ENCODE data around the gene HBQ1. TPM values are rescaled to one million over a fixed set of nuclear protein-coding genes. Genes with fewer than 3 reads are reported as not detected.

Gene HBQ1
- total RNA-seq, 1 experiment from 2014 or later: 7.0 TPM

DNA sequence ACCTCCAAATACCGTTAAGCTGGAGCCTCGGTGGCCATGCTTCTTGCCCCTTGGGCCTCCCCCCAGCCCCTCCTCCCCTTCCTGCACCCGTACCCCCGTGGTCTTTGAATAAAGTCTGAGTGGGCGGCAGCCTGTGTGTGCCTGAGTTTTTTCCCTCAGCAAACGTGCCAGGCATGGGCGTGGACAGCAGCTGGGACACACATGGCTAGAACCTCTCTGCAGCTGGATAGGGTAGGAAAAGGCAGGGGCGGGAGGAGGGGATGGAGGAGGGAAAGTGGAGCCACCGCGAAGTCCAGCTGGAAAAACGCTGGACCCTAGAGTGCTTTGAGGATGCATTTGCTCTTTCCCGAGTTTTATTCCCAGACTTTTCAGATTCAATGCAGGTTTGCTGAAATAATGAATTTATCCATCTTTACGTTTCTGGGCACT, 2.9 kb upstream of the HBQ1 start:
- Mint-ChIP-seq H3K9me3 (ENCODE audit: unreplicated experiment) (no peaks in the 10 kb centered on the region), H3K4me1 (ENCODE audit: low read depth, unreplicated experiment) (no peaks in the 10 kb centered on the region), H3K27me3 (ENCODE audit: insufficient read depth, unreplicated experiment) (peaks cover 11% of the 10 kb centered on the region), H3K36me3 (ENCODE audit: insufficient read depth, unreplicated experiment) (peaks cover 14% of the 10 kb centered on the region), H3K4me3 (ENCODE audit: unreplicated experiment) (peak overlapping the region; percentile 53), H3K27ac (ENCODE audit: unreplicated experiment) (no peak overlapping the region)
- intact Hi-C loops (cut with micrococcal nuclease; ENCODE audit: unreplicated experiment): no loop called here
- ChIA-PET CTCF (no interaction called here), POLR2A (no interaction called here)
- no peaks in the 10 kb centered on the region for H3K27me3 ChIP-seq (replicated peaks; ENCODE audit: control insufficient read depth, insufficient read depth, low read length)
- no peak overlapping the region for H3K4me3 ChIP-seq (ENCODE audit: low read depth, low read length)
- H3K36me3 ChIP-seq (ENCODE audit: control insufficient read depth, insufficient read depth, low read length): no peaks in the 10 kb centered on the region
- BruUV-seq (replicated peaks): no TSS peak
- no peaks in the 10 kb centered on the region for H3K9me3 ChIP-seq
- TF ChIP-seq, protein P1, sequence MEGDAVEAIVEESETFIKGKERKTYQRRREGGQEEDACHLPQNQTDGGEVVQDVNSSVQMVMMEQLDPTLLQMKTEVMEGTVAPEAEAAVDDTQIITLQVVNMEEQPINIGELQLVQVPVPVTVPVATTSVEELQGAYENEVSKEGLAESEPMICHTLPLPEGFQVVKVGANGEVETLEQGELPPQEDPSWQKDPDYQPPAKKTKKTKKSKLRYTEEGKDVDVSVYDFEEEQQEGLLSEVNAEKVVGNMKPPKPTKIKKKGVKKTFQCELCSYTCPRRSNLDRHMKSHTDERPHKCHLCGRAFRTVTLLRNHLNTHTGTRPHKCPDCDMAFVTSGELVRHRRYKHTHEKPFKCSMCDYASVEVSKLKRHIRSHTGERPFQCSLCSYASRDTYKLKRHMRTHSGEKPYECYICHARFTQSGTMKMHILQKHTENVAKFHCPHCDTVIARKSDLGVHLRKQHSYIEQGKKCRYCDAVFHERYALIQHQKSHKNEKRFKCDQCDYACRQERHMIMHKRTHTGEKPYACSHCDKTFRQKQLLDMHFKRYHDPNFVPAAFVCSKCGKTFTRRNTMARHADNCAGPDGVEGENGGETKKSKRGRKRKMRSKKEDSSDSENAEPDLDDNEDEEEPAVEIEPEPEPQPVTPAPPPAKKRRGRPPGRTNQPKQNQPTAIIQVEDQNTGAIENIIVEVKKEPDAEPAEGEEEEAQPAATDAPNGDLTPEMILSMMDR (IDR thresholded peaks at IDR 0.05; ENCODE audit: insufficient read depth in 1 of 2, low read depth in 1 of 2, low read length in 1 of 2, severe bottlenecking in 1 of 2, unreplicated experiment in 1 of 2): no peak
- peaks cover 5% of the 10 kb centered on the region for H3K4me1 ChIP-seq
- DNase-seq: no peak

DNA sequence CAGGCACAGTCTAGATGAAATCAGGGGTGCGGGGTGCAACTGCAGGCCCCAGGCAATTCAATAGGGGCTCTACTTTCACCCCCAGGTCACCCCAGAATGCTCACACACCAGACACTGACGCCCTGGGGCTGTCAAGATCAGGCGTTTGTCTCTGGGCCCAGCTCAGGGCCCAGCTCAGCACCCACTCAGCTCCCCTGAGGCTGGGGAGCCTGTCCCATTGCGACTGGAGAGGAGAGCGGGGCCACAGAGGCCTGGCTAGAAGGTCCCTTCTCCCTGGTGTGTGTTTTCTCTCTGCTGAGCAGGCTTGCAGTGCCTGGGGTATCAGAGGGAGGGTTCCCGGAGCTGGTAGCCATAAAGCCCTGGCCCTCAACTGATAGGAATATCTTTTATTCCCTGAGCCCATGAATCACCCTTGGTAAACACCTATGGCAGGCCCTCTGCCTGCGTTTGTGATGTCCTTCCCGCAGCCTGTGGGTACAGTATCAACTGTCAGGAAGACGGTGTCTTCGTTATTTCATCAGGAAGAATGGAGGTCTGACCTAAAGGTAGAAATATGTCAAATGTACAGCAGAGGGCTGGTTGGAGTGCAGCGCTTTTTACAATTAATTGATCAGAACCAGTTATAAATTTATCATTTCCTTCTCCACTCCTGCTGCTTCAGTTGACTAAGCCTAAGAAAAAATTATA, 2.1 kb upstream of the HBQ1 start:
- H3K4me1 Mint-ChIP-seq (ENCODE audit: low read depth, unreplicated experiment): no peaks in the 10 kb centered on the region
- H3K36me3 Mint-ChIP-seq (ENCODE audit: insufficient read depth, unreplicated experiment): peaks cover 14% of the 10 kb centered on the region
- no TSS peak for BruUV-seq (replicated peaks)
- Histone ChIP-seq H3K9me3 (no peaks in the 10 kb centered on the region), H3K4me1 (peaks cover 5% of the 10 kb centered on the region), H3K36me3 (ENCODE audit: control insufficient read depth, insufficient read depth, low read length) (no peaks in the 10 kb centered on the region), H3K27me3 (replicated peaks; ENCODE audit: control insufficient read depth, insufficient read depth, low read length) (no peaks in the 10 kb centered on the region), H3K4me3 (ENCODE audit: low read depth, low read length) (no peak overlapping the region)
- ChIA-PET POLR2A (no interaction called here), CTCF (no interaction called here)
- no peak overlapping the region for H3K27ac Mint-ChIP-seq (ENCODE audit: unreplicated experiment)
- H3K27me3 Mint-ChIP-seq (ENCODE audit: insufficient read depth, unreplicated experiment): peaks cover 11% of the 10 kb centered on the region
- intact Hi-C loops (cut with micrococcal nuclease; ENCODE audit: unreplicated experiment): no loop called here
- no peak for DNase-seq
- peak overlapping the region; percentile 53 for H3K4me3 Mint-ChIP-seq (ENCODE audit: unreplicated experiment)
- TF ChIP-seq, protein P1 (IDR thresholded peaks at IDR 0.05; ENCODE audit: insufficient read depth in 1 of 2, low read depth in 1 of 2, low read length in 1 of 2, severe bottlenecking in 1 of 2, unreplicated experiment in 1 of 2): no peak
- no peaks in the 10 kb centered on the region for H3K9me3 Mint-ChIP-seq (ENCODE audit: unreplicated experiment)

DNA sequence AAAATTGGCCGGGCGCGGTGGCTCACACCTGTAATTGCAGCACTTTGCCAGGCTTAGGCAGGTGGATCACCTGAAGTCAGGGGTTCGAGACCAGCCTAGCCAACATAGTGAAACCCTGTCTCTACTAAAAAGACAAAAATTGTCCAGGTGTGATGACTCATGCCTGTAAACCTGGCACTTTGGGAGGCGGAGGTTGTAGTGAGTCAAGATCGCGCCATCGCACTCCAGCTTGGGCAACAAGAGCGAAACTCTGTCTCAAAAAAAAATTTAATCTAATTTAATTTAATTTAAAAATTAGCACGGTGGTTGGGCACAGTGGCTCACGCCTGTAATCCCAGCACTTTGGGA, 1.6 kb upstream of the HBQ1 start:
- Histone ChIP-seq H3K9me3 (no peaks in the 10 kb centered on the region), H3K36me3 (ENCODE audit: control insufficient read depth, insufficient read depth, low read length) (no peaks in the 10 kb centered on the region), H3K27me3 (replicated peaks; ENCODE audit: control insufficient read depth, insufficient read depth, low read length) (no peaks in the 10 kb centered on the region), H3K4me3 (ENCODE audit: low read depth, low read length) (no peak overlapping the region), H3K4me1 (peaks cover 5% of the 10 kb centered on the region)
- Mint-ChIP-seq H3K4me1 (ENCODE audit: low read depth, unreplicated experiment) (no peaks in the 10 kb centered on the region), H3K36me3 (ENCODE audit: insufficient read depth, unreplicated experiment) (peaks cover 17% of the 10 kb centered on the region), H3K27ac (ENCODE audit: unreplicated experiment) (no peak overlapping the region), H3K4me3 (ENCODE audit: unreplicated experiment) (no peak overlapping the region), H3K27me3 (ENCODE audit: insufficient read depth, unreplicated experiment) (peaks cover 11% of the 10 kb centered on the region), H3K9me3 (ENCODE audit: unreplicated experiment) (no peaks in the 10 kb centered on the region)
- no TSS peak for BruUV-seq (replicated peaks)
- ChIA-PET POLR2A (no interaction called here), CTCF (no interaction called here)
- intact Hi-C loops (cut with micrococcal nuclease; ENCODE audit: unreplicated experiment): no loop called here
- DNase-seq: no peak
- TF ChIP-seq, protein P1 (IDR thresholded peaks at IDR 0.05; ENCODE audit: insufficient read depth in 1 of 2, low read depth in 1 of 2, low read length in 1 of 2, severe bottlenecking in 1 of 2, unreplicated experiment in 1 of 2): no peak

All from Caco-2 (cell line).